ENCODE data around the gene PAQR8. TPM values are rescaled to one million over a fixed set of nuclear protein-coding genes. Genes with fewer than 3 reads are reported as not detected.

Gene PAQR8
- total and polyA plus RNA-seq, 2 of the 13 experiments (the other 11 are each of a cell fraction or from before 2014, with no cell fraction given) = 37.7 to 50.7 TPM

GRCh38 chr6:52390361-52390727, 28.4 kb downstream of the PAQR8 start (continued):
- TF ChIP-seq GRHL1 (CRISPR knock-in tag; conservative IDR thresholded peaks at IDR 0.05) (no peak), REXO4 (CRISPR knock-in tag; IDR thresholded peaks at IDR 0.05; ENCODE audit: borderline replicate concordance) (no peak), ZNF792 (CRISPR knock-in tag; IDR thresholded peaks at IDR 0.05) (no peak), NFYC (CRISPR knock-in tag; IDR thresholded peaks at IDR 0.05) (no peak), ZFP1 (CRISPR knock-in tag; IDR thresholded peaks at IDR 0.05) (no peak), ZNF781 (CRISPR knock-in tag; IDR thresholded peaks at IDR 0.05; ENCODE audit: borderline replicate concordance, not compliant biosample characterization) (no peak), TCF7 (IDR thresholded peaks at IDR 0.05; ENCODE audit: low read depth) (no peak), JUND (CRISPR knock-in tag; IDR thresholded peaks at IDR 0.05) (peak; percentile 74; the same call in 1 of the 2 replicates), ZNF234 (CRISPR knock-in tag; conservative IDR thresholded peaks at IDR 0.05) (no peak), KDM5A (IDR thresholded peaks at IDR 0.05; ENCODE audit: borderline replicate concordance, low read length) (no peak), ZNF430 (CRISPR knock-in tag; IDR thresholded peaks at IDR 0.05) (no peak), GABPB1 (CRISPR knock-in tag; IDR thresholded peaks at IDR 0.05) (no peak), SP4 (CRISPR knock-in tag; IDR thresholded peaks at IDR 0.05) (no peak), ZNF646 (CRISPR knock-in tag; IDR thresholded peaks at IDR 0.05) (peak; percentile 77; the same call in 1 of the 2 replicates), TBX2 (CRISPR knock-in tag; IDR thresholded peaks at IDR 0.05; ENCODE audit: borderline replicate concordance) (no peak), HDAC2 (CRISPR knock-in tag; IDR thresholded peaks at IDR 0.05) (0 out of 2 replicates have a peak, but pooled peaks have one; percentile 17)
- TF ChIP-seq, protein P1, sequence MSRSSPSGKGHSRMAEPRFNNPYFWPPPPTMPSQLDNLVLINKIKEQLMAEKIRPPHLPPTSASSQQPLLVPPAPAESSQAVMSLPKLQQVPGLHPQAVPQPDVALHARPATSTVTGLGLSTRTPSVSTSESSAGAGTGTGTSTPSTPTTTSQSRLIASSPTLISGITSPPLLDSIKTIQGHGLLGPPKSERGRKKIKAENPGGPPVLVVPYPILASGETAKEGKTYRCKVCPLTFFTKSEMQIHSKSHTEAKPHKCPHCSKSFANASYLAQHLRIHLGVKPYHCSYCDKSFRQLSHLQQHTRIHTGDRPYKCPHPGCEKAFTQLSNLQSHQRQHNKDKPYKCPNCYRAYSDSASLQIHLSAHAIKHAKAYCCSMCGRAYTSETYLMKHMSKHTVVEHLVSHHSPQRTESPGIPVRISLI (CRISPR knock-in tag; IDR thresholded peaks at IDR 0.05; ENCODE audit: borderline replicate concordance) = peak; percentile 69; the same call in 1 of the 2 replicates
- TF ChIP-seq, protein P2, sequence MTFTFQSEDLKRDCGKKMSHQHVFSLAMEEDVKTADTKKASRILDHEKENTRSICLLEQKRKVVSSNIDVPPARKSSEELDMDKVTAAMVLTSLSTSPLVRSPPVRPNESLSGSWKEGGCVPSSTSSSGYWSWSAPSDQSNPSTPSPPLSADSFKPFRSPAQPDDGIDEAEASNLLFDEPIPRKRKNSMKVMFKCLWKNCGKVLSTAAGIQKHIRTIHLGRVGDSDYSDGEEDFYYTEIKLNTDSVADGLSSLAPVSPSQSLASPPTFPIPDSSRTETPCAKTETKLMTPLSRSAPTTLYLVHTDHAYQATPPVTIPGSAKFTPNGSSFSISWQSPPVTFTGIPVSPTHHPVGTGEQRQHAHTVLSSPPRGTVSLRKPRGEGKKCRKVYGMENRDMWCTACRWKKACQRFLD (CRISPR knock-in tag; IDR thresholded peaks at IDR 0.05; ENCODE audit: borderline replicate concordance) = no peak
- TF ChIP-seq, protein P3, sequence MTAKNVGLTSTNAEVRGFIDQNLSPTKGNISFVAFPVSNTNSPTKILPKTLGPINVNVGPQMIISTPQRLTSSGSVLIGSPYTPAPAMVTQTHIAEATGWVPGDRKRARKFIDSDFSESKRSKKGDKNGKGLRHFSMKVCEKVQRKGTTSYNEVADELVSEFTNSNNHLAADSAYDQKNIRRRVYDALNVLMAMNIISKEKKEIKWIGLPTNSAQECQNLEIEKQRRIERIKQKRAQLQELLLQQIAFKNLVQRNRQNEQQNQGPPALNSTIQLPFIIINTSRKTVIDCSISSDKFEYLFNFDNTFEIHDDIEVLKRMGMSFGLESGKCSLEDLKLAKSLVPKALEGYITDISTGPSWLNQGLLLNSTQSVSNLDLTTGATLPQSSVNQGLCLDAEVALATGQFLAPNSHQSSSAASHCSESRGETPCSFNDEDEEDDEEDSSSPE (CRISPR knock-in tag; IDR thresholded peaks at IDR 0.05) = no peak
